ENCODE data around the gene KRTAP10-12.

The KRTAP10-12 gene

GRCh38 chr21:44723177-44724131 is 26.5 kb downstream of the KRTAP10-12 start:
- CTCF ChIA-PET = interaction anchor here (1.5 kb wide), 1 partner anchor 213 kb away, joined by 3 read pairs; no protein-coding TSS in a partner anchor
- H3K4me3 ChIP-seq (ENCODE audit: low read depth, low read length) = no peak overlapping the region
- POLR2A ChIA-PET = no interaction called here
- DNase-seq (ENCODE audit: low read depth, low spot score) = no peak
- no peak for TF ChIP-seq CTCF (IDR thresholded peaks at IDR 0.05; ENCODE audit: insufficient read depth, low read length, missing control alignments)

GRCh38 chr21:44724196-44724595 is 27.2 kb downstream of the KRTAP10-12 start:
- ChIA-PET CTCF (interaction anchor here (1.5 kb wide), 1 partner anchor 214 kb away, joined by 3 read pairs; no protein-coding TSS in a partner anchor), POLR2A (no interaction called here)
- DNase-seq (ENCODE audit: low read depth, low spot score) = no peak
- no peak overlapping the region for H3K4me3 ChIP-seq (ENCODE audit: low read depth, low read length)
- TF ChIP-seq CTCF (IDR thresholded peaks at IDR 0.05; ENCODE audit: insufficient read depth, low read length, missing control alignments) = no peak

GRCh38 chr21:44724926-44725325 is 28.0 kb downstream of the KRTAP10-12 start:
- TF ChIP-seq CTCF (IDR thresholded peaks at IDR 0.05; ENCODE audit: insufficient read depth, low read length, missing control alignments) = no peak
- CTCF ChIA-PET = interaction anchor here (1.5 kb wide), 1 partner anchor 215 kb away, joined by 3 read pairs; no protein-coding TSS in a partner anchor
- POLR2A ChIA-PET = no interaction called here

GRCh38 chr21:44726826-44727225 is 29.9 kb downstream of the KRTAP10-12 start:
- POLR2A ChIA-PET = no interaction called here
- CTCF ChIA-PET = interaction anchor here (1.0 kb wide), 1 partner anchor 16 kb away, joined by 4 read pairs; no protein-coding TSS in a partner anchor

More at GRCh38 chr21:44724926-44725325, 28.0 kb downstream of the KRTAP10-12 start:
- DNase-seq (ENCODE audit: low read depth, low spot score) = no peak
- no peak overlapping the region for H3K4me3 ChIP-seq (ENCODE audit: low read depth, low read length)

DNA sequence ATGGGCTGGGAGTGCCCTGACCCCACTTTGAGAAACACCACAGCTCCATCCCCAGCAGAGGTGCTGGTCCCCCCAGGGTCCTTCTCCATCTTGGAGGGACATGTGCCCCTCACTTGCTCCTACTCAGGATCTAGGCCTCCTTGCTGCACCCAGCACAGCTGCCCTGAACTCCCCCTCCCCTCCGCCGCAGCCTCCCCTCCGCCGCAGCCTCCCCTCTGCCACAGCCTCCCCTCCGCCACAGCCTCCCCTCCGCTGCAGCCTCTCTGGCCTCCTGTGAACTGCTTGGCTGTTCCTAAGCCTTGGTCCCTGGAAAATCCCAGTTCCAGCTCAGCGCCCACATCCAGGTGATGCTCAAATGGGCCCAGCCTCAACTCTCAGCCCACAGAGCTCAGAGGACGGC is 30.3 kb downstream of the KRTAP10-12 start:
- no peak for DNase-seq (ENCODE audit: low read depth, low spot score)
- TF ChIP-seq CTCF (IDR thresholded peaks at IDR 0.05; ENCODE audit: insufficient read depth, low read length, missing control alignments) = no peak
- ChIA-PET POLR2A (no interaction called here), CTCF (no interaction called here)
- no peak overlapping the region for H3K4me3 ChIP-seq (ENCODE audit: low read depth, low read length)

More at GRCh38 chr21:44726826-44727225, 29.9 kb downstream of the KRTAP10-12 start:
- no peak for DNase-seq (ENCODE audit: low read depth, low spot score)
- TF ChIP-seq CTCF (IDR thresholded peaks at IDR 0.05; ENCODE audit: insufficient read depth, low read length, missing control alignments) = no peak
- no peak overlapping the region for H3K4me3 ChIP-seq (ENCODE audit: low read depth, low read length)

DNA sequence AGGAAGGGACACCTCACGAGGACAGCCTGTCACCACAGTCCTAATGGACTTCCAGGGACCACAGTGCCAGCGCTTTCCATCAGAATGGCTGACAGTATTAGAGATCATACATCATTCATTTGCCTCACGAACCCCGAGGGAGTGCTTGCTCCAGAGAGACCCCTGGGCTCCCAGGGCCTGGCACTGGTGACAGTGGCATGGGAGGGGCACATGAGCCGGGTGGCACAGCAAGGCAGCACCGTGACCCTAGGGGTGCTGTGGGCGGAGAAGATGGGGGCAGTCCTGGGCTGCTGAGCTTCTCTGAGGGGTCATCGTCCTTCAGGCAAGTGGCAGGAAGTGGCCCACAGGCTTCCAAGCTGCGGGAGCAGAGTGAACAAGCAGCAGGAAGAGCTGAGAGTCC is 30.8 kb downstream of the KRTAP10-12 start:
- CTCF ChIA-PET = no interaction called here
- POLR2A ChIA-PET = no interaction called here
- TF ChIP-seq CTCF (IDR thresholded peaks at IDR 0.05; ENCODE audit: insufficient read depth, low read length, missing control alignments) = no peak
- no peak overlapping the region for H3K4me3 ChIP-seq (ENCODE audit: low read depth, low read length)
- no peak for DNase-seq (ENCODE audit: low read depth, low spot score)
